Measurements from ENCODE around the gene FCGR2B.
"Not testable (repeated sequence)": the region's sequence is repeated elsewhere in the genome, so short reads cannot be mapped to it uniquely, and the experiment has no call there.

FCGR2B gene

GRCh38 chr1:161662684-161663339, at the start of gene FCGR2B:
Gene FCGR2B, plus strand, starts transcription at chr1:161663143. Its CDS starts 99 bp downstream, at chr1:161663242.
- DNase-seq: not testable (repeated sequence)

DNA sequence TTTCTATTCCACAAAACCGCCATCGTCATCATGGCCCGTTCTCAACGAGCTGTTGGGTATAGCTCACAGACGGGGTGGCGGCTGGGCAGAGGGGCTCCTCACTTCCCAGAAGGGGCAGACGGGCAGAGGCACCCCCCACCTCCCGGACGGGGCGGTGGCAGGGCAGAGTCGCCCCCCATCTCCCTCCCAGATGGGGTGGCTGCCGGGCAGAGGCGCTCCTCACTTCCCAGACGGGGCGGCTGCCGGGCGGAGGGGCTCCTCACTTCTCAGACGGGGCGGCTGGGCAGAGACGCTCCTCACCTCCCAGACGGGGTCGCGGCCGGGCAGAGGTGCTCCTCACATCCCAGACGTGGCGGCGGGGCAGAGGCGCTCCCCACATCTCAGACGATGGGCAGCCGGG, 46.5 kb upstream of the FCGR2B start:
- not testable (repeated sequence) for DNase-seq

- DNase-seq: not testable (repeated sequence)
Measured at GRCh38 chr1:161618517-161618916, 44.4 kb upstream of the FCGR2B start.

DNA sequence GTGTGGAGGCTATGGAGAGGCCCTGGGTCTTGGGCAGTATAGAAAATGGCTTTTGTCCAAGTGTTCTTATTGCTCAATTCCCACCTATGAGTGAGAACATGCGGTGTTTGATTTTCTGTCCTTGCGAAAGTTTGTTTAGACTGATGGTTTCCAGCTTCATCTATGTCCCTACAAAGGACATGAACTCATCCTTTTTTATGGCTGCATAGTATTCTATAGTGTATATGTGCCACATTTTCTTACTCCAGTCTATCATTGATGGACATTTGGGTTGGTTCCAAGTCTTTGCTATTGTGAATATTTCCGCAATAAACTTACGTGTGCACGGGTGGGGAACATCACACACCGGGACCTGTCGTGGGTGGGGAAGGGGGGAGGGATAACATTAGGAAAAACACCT, 42.5 kb upstream of the FCGR2B start:
- DNase-seq: not testable (repeated sequence)

- DNase-seq: not testable (repeated sequence)
Measured at GRCh38 chr1:161621181-161622000, 41.6 kb upstream of the FCGR2B start.

DNA sequence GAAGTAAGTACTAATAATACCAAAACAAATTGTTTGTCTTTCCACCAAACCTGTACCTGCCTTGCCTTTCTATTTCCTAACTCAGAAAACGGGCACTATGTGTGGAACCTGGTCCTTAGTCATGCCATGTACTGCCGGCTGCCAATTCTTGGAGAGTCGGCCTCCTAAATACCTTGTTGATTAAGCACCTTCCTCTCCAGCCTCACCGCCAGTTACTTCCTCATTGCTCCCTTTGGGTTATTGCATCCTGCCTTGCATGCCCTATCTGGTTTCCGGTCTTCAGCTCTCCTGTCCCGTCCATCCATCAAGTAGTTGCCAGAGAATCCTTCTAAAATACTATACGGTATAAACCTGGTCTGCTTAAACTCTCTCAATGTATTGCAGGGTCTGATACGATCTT, 40.9 kb upstream of the FCGR2B start:
- DNase-seq: not testable (repeated sequence)

DNA sequence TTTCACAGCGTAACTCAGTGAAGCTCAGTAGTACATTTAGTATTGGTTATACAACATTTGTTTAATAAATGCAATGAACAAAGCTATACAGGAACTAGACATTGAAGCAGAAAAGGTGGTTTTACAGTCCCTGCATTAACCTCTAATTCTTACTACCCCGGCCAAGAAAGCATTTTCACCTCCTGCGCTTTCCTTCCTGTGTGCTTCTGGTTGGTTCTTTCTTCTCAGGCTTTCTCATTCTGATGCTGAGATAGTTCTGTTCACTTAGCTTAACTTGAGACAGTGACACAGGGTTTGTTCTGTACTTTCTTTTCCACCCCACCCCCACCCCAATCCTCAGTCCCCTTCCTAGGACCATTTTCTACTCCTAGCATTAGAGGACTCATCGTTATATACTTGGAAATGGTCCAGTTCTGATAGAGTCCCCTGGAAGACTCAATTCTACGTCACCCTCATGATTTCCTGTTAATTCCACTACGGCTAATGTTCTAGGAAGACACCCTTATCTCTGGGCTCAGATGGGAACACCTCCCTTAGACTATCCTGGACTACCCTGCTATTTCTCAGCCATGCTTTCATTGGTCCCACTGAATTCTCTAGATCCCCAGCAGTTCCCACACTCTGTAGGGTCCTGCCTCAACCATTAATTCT, 39.4 kb upstream of the FCGR2B start:
- DNase-seq: not testable (repeated sequence)

DNA sequence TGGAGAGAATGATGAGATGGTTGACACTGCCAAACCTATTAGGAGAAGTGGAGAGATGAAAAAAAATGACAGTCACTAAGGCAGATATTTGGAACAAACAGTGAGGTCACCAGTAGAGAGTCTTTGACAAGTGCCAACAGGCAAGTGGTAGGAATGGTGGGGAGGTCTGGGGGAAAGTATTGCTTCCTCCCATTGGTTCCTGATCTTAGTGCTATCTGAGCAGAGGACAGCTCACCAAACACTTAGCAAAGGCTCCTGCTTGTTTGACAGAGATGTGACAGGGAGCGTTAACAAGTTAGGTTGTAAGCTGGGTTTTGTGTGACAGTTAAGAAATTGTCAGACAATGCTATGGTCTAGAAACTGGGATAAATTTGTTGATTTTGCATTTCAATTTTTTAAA, 38.3 kb upstream of the FCGR2B start:
- not testable (repeated sequence) for DNase-seq

DNA sequence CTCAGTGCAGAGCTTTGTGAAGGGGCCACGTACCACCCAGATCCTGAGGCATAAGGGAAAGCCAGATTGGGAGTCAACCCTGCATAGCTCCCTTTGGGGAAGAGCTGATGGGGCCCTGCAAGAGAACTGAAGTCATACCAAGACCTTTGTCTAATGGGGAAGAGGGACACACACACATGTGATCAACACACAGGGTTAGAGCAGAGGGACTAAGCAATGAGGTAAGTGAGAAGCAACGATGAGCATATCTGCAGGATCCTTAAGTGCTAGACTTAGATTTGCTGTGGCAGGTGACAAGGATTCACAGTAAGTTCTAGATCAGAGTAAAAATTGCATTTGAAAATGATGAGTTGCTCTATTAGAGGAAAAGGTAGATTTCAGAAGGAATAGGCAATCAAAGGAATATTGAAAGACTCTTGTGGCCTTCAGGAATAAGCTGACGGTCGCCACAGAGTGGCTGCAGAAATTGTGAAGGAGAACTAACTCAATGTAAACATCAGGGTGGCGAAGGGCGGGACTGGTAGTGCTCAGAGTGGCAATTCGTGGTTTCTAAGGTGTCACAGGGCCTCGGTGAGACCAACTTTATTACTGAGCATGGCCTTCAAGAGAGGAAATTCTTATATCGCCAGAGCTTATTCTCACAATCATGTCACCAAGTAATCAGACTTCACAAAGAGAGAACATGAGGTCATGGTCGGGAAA, 36.3 kb upstream of the FCGR2B start:
- DNase-seq: not testable (repeated sequence)

- DNase-seq: not testable (repeated sequence)
Measured at GRCh38 chr1:161630128-161630742, 32.7 kb upstream of the FCGR2B start.

DNA sequence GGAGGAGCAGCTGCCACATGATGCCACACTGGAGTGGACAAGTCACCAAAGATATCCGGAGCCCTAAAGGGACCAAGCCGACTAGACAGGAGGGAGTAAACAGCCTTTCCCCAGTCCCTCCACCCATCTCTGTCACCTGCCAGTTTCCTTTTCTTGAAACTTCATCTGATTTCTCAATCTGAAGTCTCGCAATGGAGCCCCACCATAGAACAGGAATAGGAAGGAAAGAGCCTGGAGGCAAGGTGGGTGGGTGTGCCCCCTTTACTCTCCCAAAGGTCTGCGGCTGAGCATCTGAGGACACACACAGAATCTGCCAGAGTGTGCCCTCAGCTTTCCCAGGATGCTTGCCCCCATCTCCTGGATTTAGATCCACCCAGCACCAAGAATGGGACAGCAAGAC, 31.9 kb upstream of the FCGR2B start, which contains the start of gene FCGR3B:
TSS of gene FCGR3B (minus strand) at position 101 of the 400 bp plus-strand sequence. CDS start at position 19, 82 bp downstream.
- no peak for DNase-seq

- not testable (repeated sequence) for DNase-seq
Measured at GRCh38 chr1:161634993-161635392, 27.9 kb upstream of the FCGR2B start.

GRCh38 chr1:161636189-161636782, 26.7 kb upstream of the FCGR2B start:
- not testable (repeated sequence) for DNase-seq

GRCh38 chr1:161636976-161637375, 26.0 kb upstream of the FCGR2B start:
- not testable (repeated sequence) for DNase-seq

DNA sequence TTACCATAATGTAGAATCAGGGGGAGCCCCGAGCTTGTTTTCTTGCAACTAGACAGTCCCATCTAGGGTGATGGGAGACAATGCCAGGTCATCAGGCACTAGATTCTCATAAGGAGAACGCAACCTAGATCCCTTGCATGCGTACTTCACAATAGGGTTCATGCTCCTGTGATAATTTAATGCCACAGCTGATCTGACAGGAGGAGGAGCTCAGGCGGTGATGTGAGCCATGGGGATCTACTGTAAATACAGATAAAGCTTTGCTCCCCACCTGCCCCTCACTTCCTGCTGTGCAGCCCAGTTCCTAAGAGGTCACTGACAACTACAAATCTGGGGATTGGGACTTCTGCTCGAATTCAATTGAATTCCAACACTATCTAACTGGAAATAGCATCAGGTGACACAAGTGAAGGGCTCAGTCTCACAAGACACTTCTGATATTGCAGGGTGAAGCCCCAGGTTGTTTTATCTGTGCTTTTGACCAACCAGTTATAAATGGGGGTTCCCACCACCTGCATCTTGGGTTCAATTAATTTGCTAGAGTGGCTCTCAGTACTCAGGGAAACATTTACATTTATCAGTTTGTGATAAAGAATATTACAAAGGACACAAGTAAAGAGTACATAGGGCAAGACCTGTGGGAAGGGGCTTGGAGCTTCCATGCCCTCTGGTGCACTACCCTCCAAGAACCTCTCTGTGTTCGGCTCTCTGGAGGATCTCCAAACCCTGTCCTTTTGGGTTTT, 24.5 kb upstream of the FCGR2B start:
- DNase-seq: not testable (repeated sequence)

DNA sequence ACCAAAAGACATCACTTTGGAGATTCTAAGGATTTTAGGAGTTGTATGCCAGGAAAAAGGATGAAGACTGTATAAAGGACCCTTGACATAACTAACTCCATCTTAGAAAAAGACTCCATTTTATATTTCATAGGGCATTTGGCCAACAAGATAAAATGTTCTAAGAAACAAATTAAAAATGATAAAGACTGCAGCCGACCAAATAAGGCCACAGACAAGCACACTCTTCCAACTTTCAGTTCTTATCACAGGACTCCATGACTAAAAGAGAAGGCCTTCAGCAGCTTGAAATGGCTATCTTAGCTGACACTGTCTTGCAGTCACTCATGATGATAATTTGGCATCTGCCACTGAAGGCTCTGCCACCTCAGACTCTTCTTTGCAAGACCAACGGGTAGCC, 23.7 kb upstream of the FCGR2B start:
- not testable (repeated sequence) for DNase-seq

DNA sequence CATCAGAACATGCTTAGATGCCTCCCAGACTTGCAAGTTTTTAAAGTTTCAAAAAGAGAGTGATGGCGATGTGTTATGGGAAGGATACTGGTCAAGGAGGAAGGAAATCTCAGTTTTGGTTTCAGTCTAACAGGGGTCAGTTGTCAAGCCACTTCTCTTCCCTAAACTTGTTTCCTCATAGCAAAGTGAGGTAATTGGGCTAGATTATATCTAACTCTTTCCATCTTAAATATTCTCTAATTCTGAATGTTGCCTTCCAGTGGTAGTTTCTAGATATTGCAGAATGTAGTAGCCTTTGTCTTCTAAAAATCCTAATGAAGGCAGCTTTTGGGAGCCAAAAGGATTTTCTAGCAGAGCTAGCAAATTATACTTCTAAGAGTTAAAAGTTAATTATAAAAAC, 20.2 kb upstream of the FCGR2B start:
- DNase-seq: not testable (repeated sequence)

DNA sequence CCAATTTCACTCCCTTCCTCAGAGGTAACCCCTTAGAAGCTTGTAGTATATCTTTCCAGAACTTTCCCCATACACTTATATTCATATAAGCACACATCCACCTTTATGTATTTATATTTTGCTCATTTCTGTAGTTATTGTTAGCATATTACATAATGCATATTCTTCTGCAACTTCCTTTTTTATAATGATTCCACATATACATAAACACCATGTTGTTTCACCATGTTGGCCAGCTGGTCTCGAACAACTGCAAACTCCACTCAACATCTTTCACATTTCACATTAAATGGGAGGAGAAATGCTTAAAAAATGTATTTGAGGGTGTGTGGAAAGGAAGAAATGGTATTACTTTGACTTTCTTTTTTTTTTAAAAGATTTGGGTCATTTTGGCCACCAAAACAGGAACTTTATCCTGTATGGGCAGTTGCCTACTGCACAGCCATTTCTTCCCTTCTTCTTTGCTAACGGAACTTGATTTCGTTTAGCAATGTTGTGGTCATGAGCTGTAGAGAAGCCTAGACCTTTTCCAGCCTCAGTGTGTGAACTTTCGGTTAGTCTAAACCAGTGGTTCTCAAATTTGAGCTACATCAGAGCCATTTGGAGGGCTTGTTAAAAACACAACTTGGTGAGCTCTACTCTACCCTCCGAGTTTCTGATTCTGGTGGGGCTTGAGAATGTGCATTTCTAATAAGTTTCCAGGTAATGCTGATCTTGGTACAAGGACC, 19.3 kb upstream of the FCGR2B start:
- not testable (repeated sequence) for DNase-seq

DNA sequence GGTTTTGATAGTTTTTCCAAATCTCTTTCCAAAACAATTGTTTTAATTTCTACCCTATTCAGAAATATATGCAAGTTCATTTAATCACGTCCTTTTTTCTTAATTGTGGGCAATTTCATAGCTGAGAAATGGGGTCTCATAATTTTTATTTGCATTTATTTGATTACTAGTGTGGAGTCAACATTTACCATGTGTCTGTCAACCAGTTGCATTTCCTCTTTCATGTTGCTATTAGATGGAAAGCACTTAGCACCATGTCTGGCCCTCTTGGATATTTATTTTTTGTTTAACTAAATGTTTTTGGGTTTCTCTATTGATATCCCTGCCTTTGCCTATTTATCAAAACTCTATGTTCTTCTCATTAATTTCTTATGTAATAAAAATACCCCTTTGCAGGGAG, 18.1 kb upstream of the FCGR2B start:
- not testable (repeated sequence) for DNase-seq
